Mesendoderm (in vitro differentiated cells): ENCODE data around the gene PSMC1.

Experiments
- DNase-seq: peaks from one replicate; pipeline ENCODE4 v3.0.0; 2013
- H2AK5ac ChIP-seq: 2 replicates; pipeline ENCODE4 v1.6.1; 2013; ENCODE audit warnings: low read length, inconsistent platforms
- H2BK120ac ChIP-seq: 2 replicates; pipeline ENCODE4 v1.6.1; 2013; ENCODE audit warnings: low read depth, mild to moderate bottlenecking, low read length, moderate library complexity, mixed read lengths
- H2BK15ac ChIP-seq: replicated peaks from 2 replicates; pipeline ENCODE4 v1.6.1; 2013; ENCODE audit warnings: low read depth, mild to moderate bottlenecking, moderate library complexity
- H2BK5ac ChIP-seq: 2 replicates; pipeline ENCODE4 v1.6.1; 2013; ENCODE audit warnings: low read length, inconsistent platforms
- H3K18ac ChIP-seq: 2 replicates; pipeline ENCODE4 v1.6.1; 2013; ENCODE audit warnings: mild to moderate bottlenecking, low read length, mixed read lengths
- H3K23ac ChIP-seq: one replicate; pipeline ENCODE4 v1.6.1; 2013; ENCODE audit warnings: low read length
- H3K27ac ChIP-seq: 2 replicates; pipeline ENCODE4 v1.5.1; 2013; ENCODE audit warnings: low read depth, mild to moderate bottlenecking, inconsistent platforms, low read length, moderate library complexity
- H3K27me3 ChIP-seq: 2 replicates; pipeline ENCODE4 v1.6.1; 2013; ENCODE audit warnings: low read length, control low read depth, mild to moderate bottlenecking, inconsistent platforms; ENCODE audit not compliant: insufficient read depth, poor library complexity
- H3K36me3 ChIP-seq: 2 replicates; pipeline ENCODE4 v1.6.1; 2013; ENCODE audit warnings: low read length, inconsistent platforms; ENCODE audit not compliant: control insufficient read depth, insufficient read depth
- H3K4ac ChIP-seq: one replicate; pipeline ENCODE4 v1.6.1; 2013; ENCODE audit warnings: low read depth, mild to moderate bottlenecking, low read length, moderate library complexity
- H3K4me1 ChIP-seq: 2 replicates; pipeline ENCODE4 v1.6.1; 2013; ENCODE audit warnings: low read depth, low read length, inconsistent platforms; ENCODE audit not compliant: control insufficient read depth
- H3K4me2 ChIP-seq: 2 replicates; pipeline ENCODE4 v1.6.1; 2013; ENCODE audit warnings: low read length
- H3K4me3 ChIP-seq: 2 replicates; pipeline ENCODE4 v1.5.1; 2013; ENCODE audit warnings: mild to moderate bottlenecking, low read length
- H3K56ac ChIP-seq: one replicate; pipeline ENCODE4 v1.6.1; 2013; ENCODE audit warnings: low read length
- H3K79me1 ChIP-seq: 2 replicates; pipeline ENCODE4 v1.6.1; 2013; ENCODE audit warnings: low read length, inconsistent platforms
- H3K79me2 ChIP-seq: 2 replicates; pipeline ENCODE4 v1.6.1; 2013; ENCODE audit warnings: mild to moderate bottlenecking, low read length; ENCODE audit not compliant: control insufficient read depth, insufficient read depth
- H3K9ac ChIP-seq: 2 replicates; pipeline ENCODE4 v1.6.1; 2013; ENCODE audit warnings: low read length, inconsistent platforms
- H4K5ac ChIP-seq: one replicate; pipeline ENCODE4 v1.6.1; 2013; ENCODE audit warnings: low read length
- H4K8ac ChIP-seq: one replicate; pipeline ENCODE4 v1.6.1; 2013; ENCODE audit warnings: low read depth, mild to moderate bottlenecking, control low read depth, low read length, moderate library complexity
- WGBS: extraction: QIAGEN DNeasy Blood & Tissue Kit; methylation state at CpG from one replicate; pipeline ENCODE4 v1.1.7; 2013; ENCODE audit warnings: low lambda C conversion rate, missing lambda C conversion rate; ENCODE audit not compliant: insufficient coverage; ENCODE audit errors: extremely low coverage; 5-methylcytosine and 5-hydroxymethylcytosine counted together

PSMC1 gene

DNA sequence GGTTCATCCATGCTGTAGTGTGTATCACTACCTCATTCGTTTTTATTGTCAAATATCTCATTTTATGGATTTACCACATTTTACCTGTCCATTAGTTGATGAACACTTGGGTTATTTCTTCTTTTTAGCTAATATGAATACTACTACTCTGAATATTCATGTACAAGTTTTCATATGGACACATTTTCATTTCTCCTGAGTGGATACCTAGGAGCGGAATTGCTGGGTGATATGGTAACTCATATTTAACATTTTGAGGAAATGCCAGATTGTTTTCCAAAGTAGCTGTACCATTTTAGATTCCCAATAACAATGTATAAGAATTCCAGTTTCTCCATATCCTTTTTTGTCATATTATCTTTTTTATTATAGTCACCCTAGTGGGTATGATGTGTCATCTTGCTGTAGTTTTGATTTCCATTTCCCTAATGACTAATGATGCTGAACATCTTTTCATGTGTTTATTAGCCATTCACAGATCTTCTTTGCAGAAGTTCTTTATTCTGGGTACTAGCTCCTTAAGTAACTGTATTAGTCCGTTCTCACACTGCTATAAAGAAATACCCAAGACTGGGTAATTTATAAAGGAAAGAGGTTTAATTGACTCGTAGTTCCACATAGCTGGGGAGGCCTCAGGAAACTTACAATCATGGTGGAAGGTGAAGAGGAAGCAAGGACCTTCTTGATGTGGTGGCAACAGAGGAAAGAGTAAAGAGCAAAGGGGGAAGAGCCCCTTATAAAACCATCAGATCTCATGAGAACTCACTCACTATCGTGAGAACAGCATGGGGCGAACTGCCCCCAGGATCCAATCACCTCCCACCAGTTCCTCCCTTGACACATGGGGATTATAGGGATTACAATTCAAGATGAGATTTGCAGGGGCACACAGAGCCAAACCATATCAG lies 63.5 kb downstream of the PSMC1 start:
- Histone ChIP-seq H2BK120ac (no peak overlapping the region), H3K9ac (no peak overlapping the region), H3K79me1 (peaks cover 3% of the 10 kb centered on the region), H3K23ac (no peak overlapping the region), H3K4me1 (no peaks in the 10 kb centered on the region), H3K27me3 (no peaks in the 10 kb centered on the region), H3K36me3 (no peaks in the 10 kb centered on the region), H3K56ac (no peak overlapping the region), H2AK5ac (no peak overlapping the region), H3K18ac (no peak overlapping the region), H3K79me2 (no peaks in the 10 kb centered on the region), H4K8ac (no peak overlapping the region), H2BK5ac (no peak overlapping the region), H3K27ac (no peak overlapping the region), H4K5ac (no peak overlapping the region), H3K4ac (no peak overlapping the region), H3K4me3 (no peak overlapping the region), H3K4me2 (no peak overlapping the region), H2BK15ac (no peak overlapping the region)
- DNase-seq = peak; percentile 44
- no CpG with 5 or more reads among the region's 6 CpGs for WGBS

DNA sequence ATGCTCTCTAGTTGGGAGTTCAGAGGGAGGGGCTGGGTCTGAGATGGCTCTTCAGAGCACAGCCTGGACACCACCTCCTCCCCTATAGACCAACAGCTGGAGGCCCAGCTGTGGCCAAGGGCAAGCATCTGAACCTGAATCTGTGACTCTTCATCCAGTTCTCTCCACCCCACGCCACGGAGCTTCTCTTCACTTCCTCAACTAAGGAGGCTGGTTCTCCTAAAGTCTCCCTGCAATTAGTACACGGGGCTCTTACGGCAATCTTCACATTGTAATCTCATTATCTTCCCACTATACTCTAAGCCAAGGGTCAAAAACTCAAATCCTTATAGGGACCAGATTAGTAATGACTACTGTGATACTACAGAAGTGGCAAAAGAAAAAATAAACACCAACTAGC lies 65.5 kb downstream of the PSMC1 start:
- Histone ChIP-seq H3K4me1 (no peaks in the 10 kb centered on the region), H2BK120ac (no peak overlapping the region), H3K4me3 (no peak overlapping the region), H3K79me1 (peaks cover 3% of the 10 kb centered on the region), H2BK5ac (no peak overlapping the region), H4K5ac (no peak overlapping the region), H3K79me2 (no peaks in the 10 kb centered on the region), H3K18ac (no peak overlapping the region), H2BK15ac (no peak overlapping the region), H2AK5ac (no peak overlapping the region), H4K8ac (no peak overlapping the region), H3K27me3 (no peaks in the 10 kb centered on the region), H3K56ac (no peak overlapping the region), H3K36me3 (no peaks in the 10 kb centered on the region), H3K27ac (no peak overlapping the region), H3K23ac (no peak overlapping the region), H3K9ac (no peak overlapping the region), H3K4ac (no peak overlapping the region), H3K4me2 (no peak overlapping the region)
- no peak for DNase-seq
- no CpG with 5 or more reads among the region's 4 CpGs for WGBS
